ENCODE data around the gene ATXN1.

DNA sequence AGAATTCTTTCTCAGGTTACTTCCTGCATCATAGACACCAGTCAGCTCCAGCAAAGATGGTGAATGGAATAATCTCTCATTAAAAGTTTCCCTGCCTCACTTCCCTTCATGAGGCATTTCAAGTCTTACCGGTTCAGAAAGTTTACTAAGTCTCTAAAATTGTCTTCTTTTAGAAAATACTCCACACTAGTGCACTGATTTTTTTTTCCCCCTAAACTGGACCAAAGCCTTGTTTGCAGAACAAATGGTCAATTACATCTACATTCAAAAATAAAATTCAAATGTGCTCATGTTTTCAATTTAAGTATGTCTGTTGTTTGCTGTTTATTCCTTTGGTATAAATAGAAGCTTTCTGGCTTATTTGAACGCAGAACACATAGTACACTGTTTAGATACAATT, 411.7 kb downstream of the ATXN1 start:
- TF ChIP-seq, protein P1, sequence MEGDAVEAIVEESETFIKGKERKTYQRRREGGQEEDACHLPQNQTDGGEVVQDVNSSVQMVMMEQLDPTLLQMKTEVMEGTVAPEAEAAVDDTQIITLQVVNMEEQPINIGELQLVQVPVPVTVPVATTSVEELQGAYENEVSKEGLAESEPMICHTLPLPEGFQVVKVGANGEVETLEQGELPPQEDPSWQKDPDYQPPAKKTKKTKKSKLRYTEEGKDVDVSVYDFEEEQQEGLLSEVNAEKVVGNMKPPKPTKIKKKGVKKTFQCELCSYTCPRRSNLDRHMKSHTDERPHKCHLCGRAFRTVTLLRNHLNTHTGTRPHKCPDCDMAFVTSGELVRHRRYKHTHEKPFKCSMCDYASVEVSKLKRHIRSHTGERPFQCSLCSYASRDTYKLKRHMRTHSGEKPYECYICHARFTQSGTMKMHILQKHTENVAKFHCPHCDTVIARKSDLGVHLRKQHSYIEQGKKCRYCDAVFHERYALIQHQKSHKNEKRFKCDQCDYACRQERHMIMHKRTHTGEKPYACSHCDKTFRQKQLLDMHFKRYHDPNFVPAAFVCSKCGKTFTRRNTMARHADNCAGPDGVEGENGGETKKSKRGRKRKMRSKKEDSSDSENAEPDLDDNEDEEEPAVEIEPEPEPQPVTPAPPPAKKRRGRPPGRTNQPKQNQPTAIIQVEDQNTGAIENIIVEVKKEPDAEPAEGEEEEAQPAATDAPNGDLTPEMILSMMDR (IDR thresholded peaks at IDR 0.05), result no peak
- TF ChIP-seq POLR2A (IDR thresholded peaks at IDR 0.05), result no peak

All from lower leg skin (tissue), 3 donors.